GM19240 (cell line): ENCODE data around the gene USP9Y.

ENCODE experiments used
- DNase-seq: peaks from one replicate; pipeline ENCODE4 v3.0.0; 2011; ENCODE audit warnings: low spot score; ENCODE audit not compliant: insufficient read length

The USP9Y gene

DNA sequence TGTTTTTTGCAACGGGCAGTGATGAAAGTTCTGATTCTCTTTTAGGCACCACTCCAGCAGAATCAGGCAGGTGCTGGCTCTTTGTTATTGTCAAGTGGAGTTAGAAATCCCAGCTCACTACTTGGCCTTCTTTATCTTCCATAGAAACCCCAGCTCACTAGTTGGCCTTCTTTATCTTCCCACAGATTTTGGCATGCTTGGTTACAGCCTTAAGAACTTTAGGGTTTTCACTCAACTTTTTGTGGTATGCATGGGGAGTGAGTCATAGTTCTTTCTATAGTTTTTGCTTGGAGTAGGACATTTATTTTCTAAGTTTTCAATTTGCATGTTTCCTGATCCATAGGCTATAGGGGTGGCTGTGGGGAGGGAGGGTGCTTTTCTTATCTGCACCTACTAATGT, 55.0 kb downstream of the USP9Y start:
- DNase-seq, result no peak

DNA sequence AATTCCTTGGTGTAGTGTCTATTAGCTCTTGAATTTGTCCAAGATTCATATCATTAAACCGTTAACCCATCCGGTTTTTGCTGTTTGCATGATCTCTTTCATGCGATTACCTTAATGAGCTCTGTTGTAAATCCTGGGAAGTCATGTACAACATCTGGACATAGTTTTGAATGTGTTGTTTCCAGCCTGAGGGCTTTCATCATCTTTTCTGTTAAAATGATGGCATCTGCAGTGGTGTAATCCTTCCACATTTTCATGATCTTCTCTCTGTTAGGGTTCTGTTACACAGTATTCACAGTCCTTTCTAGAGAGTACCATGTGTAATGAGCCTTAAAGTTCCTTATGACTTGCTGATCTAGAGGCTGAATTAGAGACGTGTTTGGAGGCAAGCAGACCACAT, 64.9 kb downstream of the USP9Y start:
- no peak for DNase-seq

DNA sequence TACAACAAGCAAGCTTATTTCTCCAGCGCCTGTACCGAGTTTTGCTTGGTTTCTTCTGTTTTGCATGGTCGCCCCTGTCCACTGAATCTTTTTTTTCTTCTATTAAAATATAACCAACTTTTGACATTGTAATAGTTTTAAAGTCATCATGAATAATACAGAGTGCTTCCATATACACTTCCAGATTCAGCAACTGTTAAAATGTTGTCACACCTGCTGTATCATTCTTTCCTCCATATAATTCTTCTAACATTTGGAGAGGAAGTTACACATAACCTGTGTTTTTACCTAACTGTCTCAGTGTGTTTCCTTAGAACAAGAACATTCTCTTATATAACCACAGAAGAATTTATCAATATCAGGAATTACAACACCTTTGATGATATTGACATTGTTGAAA, 83.5 kb downstream of the USP9Y start:
- no peak for DNase-seq

DNA sequence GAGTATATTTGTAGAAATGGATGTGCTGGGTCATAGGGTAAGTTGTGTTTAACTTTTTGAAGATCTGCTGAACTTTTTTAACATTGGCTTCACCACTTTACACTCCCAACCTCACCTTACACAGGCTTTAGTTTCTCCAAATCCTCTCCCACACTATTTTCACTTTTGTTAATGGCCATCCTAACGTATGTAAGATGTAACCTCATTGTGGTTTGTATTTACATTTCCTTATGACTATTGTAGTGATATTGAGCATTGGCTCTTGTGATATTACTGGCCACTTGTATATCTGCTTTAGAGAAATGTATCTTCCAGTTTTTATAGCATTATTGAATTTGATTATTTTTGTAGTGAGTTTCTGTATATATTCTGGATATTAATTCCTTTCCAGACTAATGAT, 93.0 kb downstream of the USP9Y start:
- no peak for DNase-seq

DNA sequence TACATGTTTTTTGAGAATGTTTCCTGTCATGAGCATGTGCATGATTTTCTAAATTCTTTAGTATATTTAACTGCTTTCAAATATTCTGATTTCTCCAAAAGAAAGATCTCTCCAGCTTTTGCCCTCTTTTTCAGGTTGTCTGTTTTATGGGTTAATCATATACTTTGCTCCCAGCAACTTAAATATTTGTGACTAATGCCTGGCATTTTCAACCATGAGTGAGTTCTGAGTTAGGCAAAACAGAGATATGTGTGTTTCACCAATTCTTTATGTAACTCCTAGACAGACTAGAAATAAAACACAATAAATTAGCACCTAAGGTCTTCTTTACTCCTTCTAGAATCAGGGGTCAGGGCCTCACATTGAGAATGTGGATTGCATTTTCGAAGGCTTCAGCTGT, 107.0 kb downstream of the USP9Y start:
- no peak for DNase-seq

DNA sequence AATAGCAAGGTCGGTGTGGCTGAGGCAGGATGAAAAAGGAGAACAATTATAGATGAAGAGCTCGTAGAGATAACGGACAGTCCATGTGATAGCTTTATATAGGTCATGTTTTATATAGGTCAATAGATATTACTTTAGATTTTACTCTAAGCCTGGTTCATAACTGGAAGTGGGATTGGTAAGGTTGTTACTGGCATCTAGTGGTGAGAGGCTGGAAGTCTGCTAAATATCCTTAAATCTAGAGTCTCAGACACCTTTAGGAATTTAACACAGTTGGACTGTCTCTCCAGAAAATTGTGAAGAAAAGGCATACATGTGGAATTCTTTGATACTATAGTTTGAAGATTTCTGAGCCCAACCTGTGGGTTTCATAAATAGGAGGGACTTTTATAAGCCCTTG, 108.0 kb downstream of the USP9Y start:
- no peak for DNase-seq

DNA sequence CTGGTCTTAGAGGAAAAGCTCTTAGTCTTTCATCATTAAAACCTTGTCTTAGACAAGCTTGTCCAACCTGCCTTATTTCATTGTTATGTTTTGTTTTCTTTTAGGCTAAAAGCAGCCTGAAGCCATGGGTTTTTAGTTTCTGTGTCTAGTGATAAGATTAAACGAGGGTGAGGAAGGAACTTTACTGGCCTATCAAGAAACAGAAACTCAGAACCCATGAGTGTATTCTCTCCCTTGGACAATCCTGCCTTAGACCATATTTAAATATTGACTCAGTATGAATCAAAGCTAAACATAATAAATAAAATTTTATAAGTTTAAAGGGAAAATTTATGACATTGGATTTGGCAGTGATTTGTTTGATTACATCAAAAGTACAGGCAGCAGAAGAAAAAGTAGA, 122.4 kb downstream of the USP9Y start:
- DNase-seq, result no peak

DNA sequence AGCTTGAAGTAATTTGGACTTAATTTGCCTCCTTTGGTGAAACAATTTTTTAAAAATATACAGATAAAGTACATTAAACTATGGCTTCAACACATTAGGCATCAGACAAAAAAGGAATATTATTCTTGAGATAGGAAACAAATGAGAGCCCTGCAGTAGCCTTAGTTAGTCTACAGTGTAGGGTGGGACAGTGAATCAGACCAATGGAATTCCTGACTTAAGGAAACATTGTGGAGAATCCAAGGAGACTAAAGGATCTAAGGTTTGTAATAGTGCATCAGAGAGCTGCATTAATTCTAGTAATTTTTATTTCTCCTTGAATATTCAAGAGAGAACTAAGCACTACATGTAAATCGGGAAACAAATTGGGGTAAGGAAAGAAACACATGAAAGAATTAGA, 125.8 kb downstream of the USP9Y start:
- no peak for DNase-seq

DNA sequence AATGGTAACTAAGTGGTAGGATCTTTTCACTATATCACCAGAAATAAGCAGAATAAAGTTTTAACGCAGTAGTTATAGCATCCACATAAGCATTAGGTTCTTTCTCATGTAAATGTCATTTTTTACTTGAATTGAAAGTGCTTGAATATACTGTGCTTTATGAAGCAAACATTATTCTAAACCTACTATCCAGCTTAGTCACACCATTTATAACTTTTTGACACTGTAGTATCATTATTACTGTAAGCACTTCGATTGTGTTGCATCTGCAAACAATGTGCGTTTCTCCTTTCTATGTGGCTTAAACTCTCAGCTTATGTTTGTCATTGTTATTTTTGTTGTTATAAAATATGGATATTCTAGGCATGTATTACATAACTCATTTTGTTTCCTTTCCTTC, 132.3 kb downstream of the USP9Y start:
- DNase-seq, result no peak

DNA sequence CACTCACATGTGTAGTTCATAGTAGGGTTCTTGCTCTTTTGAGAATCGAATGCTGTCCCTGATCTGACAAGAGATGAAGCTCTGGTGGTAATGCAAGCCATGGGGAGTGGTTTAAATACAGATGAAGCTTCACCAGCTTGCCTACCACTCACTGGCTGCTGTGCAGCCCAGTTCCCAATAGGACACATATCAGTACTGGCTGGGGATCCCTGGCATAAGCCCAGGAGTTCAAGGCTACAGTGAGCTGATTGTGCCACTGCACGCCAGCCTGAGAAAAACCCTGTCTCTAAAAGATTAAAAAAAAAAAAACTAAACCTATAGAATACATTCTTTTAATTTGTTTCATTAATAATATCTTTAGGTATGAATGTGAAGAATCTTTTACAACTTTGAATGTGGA, 136.5 kb downstream of the USP9Y start:
- DNase-seq, result no peak

DNA sequence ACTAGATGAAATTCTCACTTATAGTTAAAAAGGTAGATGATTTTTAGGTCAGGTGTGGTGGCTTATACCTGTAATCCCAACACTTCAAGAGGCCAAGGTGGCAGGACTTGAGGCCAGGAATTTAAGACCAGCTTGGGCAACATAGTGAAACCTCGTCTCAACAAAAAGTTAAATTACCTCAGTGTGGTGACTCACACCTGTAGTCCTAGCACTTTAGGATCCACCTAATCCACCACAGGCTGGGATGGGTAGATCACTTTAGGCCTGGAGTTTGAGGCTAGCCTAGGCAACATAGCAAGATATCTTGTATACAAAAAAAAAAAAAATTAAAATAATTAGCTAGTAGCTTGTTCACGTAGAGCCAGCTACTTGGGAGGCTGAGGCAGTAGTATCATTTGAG, 140.3 kb downstream of the USP9Y start:
- DNase-seq, result no peak

DNA sequence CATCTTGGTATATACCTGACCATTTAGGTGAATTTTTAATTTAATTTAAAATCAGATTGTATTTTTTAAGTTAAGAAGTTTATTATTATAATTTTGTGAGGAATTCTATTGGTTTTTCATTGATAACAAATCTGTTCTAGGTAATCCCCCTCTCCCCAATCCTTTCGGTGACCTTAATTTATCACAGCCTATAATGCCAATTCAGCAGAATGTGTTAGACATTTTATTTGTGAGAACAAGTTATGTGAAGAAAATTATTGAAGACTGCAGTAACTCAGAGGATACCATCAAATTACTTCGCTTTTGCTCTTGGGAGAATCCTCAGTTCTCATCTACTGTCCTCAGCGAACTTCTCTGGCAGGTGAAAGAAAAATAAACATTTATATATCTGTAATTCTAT, 145.8 kb downstream of the USP9Y start:
- no peak for DNase-seq

DNA sequence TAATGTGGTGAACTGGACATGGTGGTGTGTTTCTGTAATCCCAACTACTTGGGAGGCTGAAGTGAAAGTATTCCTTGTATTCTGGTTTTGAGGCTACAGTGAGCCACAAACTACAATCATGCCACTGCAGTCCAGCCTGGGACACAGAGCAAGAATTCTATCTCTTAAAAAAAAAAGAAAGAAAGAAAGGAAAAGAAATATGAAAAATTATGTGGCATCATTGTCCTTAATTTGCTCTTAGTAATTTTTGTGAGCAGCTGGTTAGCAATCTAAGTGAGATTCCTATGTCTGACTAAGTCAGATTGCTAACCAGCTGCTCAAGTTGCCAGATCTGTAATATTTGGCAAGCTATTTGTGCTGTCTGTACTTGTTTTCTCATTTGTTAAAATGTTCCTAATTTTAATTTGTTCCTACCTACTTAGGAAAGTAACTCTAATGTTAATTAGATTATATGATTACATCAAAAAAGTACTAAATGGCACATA, 154.8 kb downstream of the USP9Y start:
- no peak for DNase-seq

DNA sequence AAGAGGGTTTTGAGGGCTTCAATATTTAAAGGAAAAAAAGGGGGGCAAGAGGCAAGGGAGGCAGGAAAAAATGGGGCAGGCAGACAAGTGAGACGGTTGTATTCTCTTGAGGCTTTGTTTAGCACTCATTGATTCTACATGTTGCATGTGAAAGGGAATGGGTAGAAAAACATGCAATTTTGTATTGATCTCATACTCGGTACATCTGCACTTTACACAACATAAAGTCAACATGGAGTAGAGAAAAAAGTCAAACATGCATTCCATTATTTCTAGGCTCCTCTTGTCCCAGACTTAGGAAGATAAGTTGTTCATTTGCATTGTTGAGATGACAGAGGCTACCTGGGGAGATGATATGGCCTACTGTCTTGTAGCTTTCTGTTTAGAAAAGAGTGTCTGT, 166.9 kb downstream of the USP9Y start:
- no peak for DNase-seq

DNA sequence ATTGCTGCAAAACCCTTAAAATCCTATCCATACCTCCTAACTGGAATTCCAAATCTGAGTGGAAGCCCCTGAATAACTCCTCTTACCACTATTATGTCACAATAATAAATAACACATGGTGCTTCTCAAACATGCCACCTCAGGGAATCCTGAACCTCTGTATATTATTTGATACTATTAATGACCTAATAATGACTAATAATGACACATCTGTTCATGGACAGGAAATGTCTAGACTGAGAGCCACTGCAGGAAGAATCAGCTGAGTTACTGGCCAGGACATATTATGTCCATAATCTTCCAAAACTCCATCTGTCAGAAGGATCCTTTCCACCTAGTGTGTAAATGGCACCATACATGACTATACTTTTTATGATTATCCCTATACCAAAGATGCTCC, 195.9 kb downstream of the USP9Y start:
- no peak for DNase-seq

DNA sequence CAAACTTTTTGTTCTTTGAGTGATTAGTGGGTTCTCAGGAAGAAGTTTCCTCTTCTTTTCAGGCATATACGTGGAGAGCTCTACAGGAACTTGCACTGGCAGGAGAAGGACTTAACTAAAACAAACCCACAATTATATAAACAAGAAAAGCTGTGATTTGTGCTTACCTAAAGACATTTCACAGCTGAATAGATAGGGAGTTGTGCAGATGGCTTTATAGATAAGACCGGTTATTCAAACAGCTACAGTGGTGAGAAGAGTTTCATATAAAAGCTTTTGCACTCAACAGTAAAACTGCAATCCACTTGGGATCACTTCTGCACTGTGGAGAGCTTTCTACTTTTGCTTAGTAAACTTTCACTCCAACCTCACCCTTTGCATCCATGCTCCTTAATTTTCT, 197.6 kb downstream of the USP9Y start:
- no peak for DNase-seq

DNA sequence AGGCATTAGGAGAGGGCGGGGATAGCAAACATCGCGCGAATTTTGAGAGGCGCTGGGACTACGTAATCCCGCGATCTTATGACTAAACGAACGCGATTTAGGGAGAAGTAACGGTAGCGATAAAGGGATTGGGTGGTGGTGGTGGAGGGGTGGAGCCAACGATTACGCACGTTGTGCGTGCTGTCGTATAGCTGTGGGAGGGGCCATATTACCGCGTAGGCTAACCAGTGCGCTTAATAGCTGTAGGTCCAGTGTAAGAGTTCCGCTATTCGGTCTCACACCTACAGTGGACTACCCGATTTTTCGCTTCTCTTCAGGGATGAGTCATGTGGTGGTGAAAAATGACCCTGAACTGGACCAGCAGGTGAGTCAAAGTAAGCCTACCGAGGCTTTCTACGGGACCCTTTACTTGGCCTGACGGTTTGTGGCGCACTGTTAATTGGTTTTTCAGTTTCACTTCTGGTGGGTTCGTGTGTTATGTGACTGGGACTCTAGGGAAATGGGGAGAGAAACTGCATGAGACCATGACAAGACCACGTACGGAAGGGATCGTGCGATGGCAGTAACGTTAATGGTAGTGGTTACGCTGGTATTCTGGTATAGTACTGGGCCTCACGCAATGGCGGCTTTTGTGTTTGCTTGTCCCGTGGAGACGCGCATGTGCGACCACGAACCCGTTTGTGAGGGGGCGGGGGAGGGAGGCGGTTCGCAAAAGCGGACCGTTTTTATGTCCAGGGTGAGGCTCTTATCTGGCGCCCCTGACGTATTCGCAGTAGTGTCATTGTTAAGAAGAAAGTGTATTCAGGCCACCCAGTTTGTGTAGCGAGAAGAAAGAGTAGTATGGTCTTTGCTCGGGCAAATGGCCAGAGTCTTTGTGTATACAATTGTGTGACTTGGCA, 203.8 kb downstream of the USP9Y start, which contains the start of gene DDX3Y:
Gene DDX3Y (plus strand): TSS at position 251 of the 899 bp plus-strand sequence. CDS start 69 bp downstream, at position 320.
- no peak for DNase-seq

DNA sequence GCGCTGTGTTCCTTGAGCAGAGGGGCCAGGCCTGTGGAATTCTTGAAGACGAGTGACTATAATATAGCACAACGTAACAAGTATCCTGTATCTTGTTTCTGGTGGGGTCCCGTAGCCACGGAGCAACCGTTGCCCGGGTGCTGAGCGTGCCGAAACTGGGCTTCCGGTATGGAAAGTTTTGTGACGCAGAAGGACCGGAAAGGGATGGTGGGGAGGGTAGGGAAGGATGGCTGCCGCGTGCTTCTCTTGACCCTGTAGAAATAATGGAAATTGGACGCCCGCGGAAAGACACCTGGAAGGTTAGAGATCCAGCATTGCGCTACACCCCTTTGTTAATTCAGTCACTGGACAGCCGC, 204.5 kb downstream of the USP9Y start:
- no peak for DNase-seq

DNA sequence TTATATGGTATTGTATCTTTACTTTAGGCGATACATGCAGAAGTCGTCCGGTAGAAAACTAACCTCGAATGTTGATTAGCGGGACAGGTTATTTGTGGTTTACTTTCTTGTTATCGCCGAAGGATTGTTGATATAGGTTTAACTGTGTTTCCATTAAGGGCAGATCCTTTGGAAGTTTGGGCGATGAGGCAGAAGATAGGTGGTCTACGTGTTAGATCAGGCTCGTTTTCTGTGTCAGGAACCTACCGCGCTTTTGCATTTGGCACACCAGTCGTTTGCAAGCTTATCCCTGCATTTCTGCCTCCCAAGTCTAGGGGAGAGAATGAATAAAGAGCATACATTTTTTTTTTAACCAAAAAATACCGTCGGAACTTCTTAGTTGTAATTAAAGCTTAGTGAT, 204.9 kb downstream of the USP9Y start:
- DNase-seq, result no peak
